ENCODE data around the gene KIAA0232. TPM values are rescaled to one million over a fixed set of nuclear protein-coding genes. Genes with fewer than 3 reads are reported as not detected.

Gene KIAA0232
- polyA plus RNA-seq, 1 donor from 2014 or later: 57.6 TPM

DNA sequence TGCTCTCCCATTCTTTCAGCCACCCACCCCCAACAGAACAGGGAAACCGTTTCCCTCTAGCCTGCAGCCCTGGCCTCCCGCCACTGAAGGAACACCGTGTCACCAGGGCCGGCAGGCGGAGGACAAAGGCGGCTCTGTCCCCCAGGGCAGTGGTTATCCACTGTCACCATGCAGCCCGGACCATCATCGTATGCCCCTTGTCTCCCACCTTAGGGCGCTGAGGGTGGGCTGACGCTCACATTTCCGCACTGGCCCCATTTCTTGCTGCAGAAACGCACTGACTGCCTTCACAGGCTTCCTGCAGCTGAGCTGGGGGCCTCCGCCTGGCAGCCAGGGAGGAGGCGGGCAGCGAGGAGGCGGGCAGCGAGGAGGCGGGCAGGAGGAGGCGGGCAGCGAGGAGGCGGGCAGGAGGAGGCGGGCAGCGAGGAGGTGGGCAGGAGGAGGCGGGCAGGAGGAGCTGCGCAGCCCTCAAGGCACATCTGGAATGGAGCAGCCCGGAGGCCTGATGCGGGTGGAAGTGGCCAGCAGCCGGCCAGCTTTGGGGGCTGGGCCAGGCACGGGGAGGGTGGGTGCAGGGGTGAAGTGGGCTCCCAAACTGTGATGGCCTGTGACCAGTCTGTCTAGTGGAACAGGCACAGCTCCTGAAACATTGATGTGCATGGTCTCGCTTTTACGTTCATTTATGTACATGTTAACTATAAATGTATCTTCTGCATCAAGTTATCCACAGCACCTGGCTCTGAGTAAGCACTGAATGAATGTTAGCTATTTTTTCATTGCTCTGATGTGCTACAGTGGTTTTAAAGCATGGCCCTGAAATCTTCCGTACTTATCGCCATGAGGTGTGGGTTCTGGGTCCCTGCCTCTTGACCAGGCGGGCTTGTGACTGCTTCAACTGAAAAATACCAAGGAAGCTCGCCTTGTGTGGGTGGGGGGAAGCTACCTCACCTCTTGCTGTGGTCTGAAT, 20.6 kb upstream of the KIAA0232 start:
- Histone ChIP-seq H3K79me2 (replicated peaks; ENCODE audit: insufficient read depth, low read length) (no peaks in the 10 kb centered on the region), H3K9me2 (ENCODE audit: insufficient read depth, low read length) (no peaks in the 10 kb centered on the region), H3K4me3 (ENCODE audit: low read length) (no peak overlapping the region), H2AFZ (ENCODE audit: low read depth, low read length) (no peak overlapping the region), H3K27ac (ENCODE audit: low read length) (no peak overlapping the region), H3F3A (ENCODE audit: insufficient read depth, low read length, poor library complexity, severe bottlenecking) (no peaks in the 10 kb centered on the region), H4K20me1 (ENCODE audit: insufficient read depth) (no peaks in the 10 kb centered on the region), H3K27me3 (ENCODE audit: insufficient read depth, low read depth, low read length) (no peaks in the 10 kb centered on the region), H3K36me3 (ENCODE audit: insufficient read depth, low read length) (no peaks in the 10 kb centered on the region), H3K9me3 (ENCODE audit: low read length) (no peaks in the 10 kb centered on the region), H3K9ac (ENCODE audit: low read length) (no peak overlapping the region), H3K4me2 (ENCODE audit: low read length) (no peak overlapping the region)
- no peak for TF ChIP-seq MXI1 (conservative IDR thresholded peaks at IDR 0.05; ENCODE audit: poor library complexity, severe bottlenecking)

DNA sequence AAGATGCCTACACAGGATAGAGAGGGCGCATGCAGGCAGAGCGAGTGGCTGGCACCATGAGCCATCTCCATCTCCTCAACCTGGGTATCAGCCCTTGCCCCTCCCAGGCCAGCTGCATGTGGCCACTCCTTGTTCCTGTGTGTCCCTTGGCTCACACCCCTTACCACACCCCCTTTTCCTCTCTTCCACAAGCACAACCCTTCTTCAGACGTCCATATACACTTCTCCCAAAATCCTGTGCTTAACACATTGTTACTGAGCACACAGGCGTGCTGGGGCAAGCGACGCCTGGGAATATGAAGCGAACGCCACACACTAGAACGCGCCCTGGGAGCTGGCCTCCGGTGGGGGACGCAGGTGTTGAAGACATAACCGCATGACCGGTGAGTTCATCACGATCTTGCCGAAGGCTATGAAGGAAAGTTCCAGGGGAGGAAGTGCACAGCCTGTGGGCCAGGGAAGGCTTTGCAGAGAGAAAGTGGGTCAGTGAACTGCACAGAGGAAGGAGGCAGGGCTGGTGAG, 19.1 kb upstream of the KIAA0232 start:
- Histone ChIP-seq H3K9me2 (ENCODE audit: insufficient read depth, low read length) (no peaks in the 10 kb centered on the region), H3K27ac (ENCODE audit: low read length) (no peak overlapping the region), H3K27me3 (ENCODE audit: insufficient read depth, low read depth, low read length) (no peaks in the 10 kb centered on the region), H3K36me3 (ENCODE audit: insufficient read depth, low read length) (no peaks in the 10 kb centered on the region), H2AFZ (ENCODE audit: low read depth, low read length) (no peak overlapping the region), H3K4me3 (ENCODE audit: low read length) (no peak overlapping the region), H3F3A (ENCODE audit: insufficient read depth, low read length, poor library complexity, severe bottlenecking) (no peaks in the 10 kb centered on the region), H4K20me1 (ENCODE audit: insufficient read depth) (no peaks in the 10 kb centered on the region), H3K9ac (ENCODE audit: low read length) (no peak overlapping the region), H3K4me2 (ENCODE audit: low read length) (no peak overlapping the region), H3K9me3 (ENCODE audit: low read length) (no peaks in the 10 kb centered on the region), H3K79me2 (replicated peaks; ENCODE audit: insufficient read depth, low read length) (no peaks in the 10 kb centered on the region)
- TF ChIP-seq MXI1 (conservative IDR thresholded peaks at IDR 0.05; ENCODE audit: poor library complexity, severe bottlenecking): no peak
- TF ChIP-seq, protein P1, sequence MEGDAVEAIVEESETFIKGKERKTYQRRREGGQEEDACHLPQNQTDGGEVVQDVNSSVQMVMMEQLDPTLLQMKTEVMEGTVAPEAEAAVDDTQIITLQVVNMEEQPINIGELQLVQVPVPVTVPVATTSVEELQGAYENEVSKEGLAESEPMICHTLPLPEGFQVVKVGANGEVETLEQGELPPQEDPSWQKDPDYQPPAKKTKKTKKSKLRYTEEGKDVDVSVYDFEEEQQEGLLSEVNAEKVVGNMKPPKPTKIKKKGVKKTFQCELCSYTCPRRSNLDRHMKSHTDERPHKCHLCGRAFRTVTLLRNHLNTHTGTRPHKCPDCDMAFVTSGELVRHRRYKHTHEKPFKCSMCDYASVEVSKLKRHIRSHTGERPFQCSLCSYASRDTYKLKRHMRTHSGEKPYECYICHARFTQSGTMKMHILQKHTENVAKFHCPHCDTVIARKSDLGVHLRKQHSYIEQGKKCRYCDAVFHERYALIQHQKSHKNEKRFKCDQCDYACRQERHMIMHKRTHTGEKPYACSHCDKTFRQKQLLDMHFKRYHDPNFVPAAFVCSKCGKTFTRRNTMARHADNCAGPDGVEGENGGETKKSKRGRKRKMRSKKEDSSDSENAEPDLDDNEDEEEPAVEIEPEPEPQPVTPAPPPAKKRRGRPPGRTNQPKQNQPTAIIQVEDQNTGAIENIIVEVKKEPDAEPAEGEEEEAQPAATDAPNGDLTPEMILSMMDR (IDR thresholded peaks at IDR 0.05; ENCODE audit: poor library complexity, severe bottlenecking): no peak

DNA sequence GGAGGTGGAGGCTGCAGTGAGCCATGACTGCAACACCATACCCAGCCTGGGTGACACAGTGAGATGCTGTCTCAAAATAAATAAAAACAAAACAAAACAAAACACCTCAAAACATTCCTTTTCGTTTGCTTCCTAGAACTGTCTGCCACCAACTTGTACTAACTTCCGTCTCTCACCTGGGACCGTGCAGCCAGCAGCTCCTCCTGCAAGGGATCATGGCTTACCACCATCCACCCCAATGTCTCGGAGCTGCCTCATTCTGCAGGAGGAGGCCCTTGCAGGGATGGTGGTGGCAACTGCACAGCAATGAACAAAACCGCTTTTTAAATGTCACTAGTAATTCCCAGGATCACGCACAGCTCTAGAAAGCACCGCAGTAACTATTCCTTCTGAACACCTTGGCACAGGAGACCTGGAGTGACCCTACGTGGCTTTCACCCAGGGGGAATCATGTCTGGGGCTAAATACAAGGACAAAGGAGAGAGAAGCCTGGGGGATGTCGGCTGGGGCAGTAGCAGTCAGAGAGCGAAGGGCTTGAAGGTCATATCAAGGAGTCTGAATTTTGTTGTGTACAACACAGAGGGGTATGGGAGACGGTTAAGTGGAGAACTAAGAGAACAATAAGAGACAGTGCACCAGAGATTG, 17.4 kb upstream of the KIAA0232 start:
- H2AFZ ChIP-seq (ENCODE audit: low read depth, low read length): no peak overlapping the region
- H3K4me2 ChIP-seq (ENCODE audit: low read length): no peak overlapping the region
- H3K4me3 ChIP-seq (ENCODE audit: low read length): no peak overlapping the region
- no peaks in the 10 kb centered on the region for H4K20me1 ChIP-seq (ENCODE audit: insufficient read depth)
- no peaks in the 10 kb centered on the region for H3K9me3 ChIP-seq (ENCODE audit: low read length)
- H3K79me2 ChIP-seq (replicated peaks; ENCODE audit: insufficient read depth, low read length): no peaks in the 10 kb centered on the region
- TF ChIP-seq POLR2AphosphoS5 (IDR thresholded peaks at IDR 0.05) (no peak), SMC3 (conservative IDR thresholded peaks at IDR 0.05; ENCODE audit: poor library complexity) (no peak)
- H3K9ac ChIP-seq (ENCODE audit: low read length): no peak overlapping the region
- no peaks in the 10 kb centered on the region for H3K36me3 ChIP-seq (ENCODE audit: insufficient read depth, low read length)
- H3K27me3 ChIP-seq (ENCODE audit: insufficient read depth, low read depth, low read length): no peaks in the 10 kb centered on the region
- no peak overlapping the region for H3K27ac ChIP-seq (ENCODE audit: low read length)
- H3K9me2 ChIP-seq (ENCODE audit: insufficient read depth, low read length): no peaks in the 10 kb centered on the region
- H3F3A ChIP-seq (ENCODE audit: insufficient read depth, low read length, poor library complexity, severe bottlenecking): no peaks in the 10 kb centered on the region

DNA sequence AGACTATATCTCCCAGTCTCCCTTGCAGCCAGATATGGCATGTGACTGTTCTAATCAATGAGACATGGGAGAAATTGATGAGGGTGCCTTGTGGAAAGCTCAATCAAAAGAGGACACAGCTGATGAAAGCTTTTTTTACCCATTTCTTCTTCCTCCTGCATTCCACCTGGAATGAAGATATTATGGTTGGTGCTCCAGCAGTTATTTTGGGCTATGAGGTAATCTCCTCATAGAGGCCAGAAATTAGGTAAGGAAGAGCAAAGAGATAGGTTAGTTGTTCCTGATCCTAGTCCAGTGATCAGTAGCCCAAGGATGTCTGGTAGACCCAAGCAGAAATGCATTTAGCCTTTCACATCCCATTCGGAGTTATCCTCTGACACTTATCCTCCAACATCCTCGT, 16.8 kb upstream of the KIAA0232 start:
- no peak overlapping the region for H3K4me3 ChIP-seq (ENCODE audit: low read length)
- no peak overlapping the region for H3K27ac ChIP-seq (ENCODE audit: low read length)
- no peaks in the 10 kb centered on the region for H3F3A ChIP-seq (ENCODE audit: insufficient read depth, low read length, poor library complexity, severe bottlenecking)
- no peak overlapping the region for H3K9ac ChIP-seq (ENCODE audit: low read length)
- H4K20me1 ChIP-seq (ENCODE audit: insufficient read depth): no peaks in the 10 kb centered on the region
- no peak overlapping the region for H2AFZ ChIP-seq (ENCODE audit: low read depth, low read length)
- H3K27me3 ChIP-seq (ENCODE audit: insufficient read depth, low read depth, low read length): no peaks in the 10 kb centered on the region
- H3K36me3 ChIP-seq (ENCODE audit: insufficient read depth, low read length): no peaks in the 10 kb centered on the region
- no peaks in the 10 kb centered on the region for H3K9me3 ChIP-seq (ENCODE audit: low read length)
- H3K9me2 ChIP-seq (ENCODE audit: insufficient read depth, low read length): no peaks in the 10 kb centered on the region
- no peaks in the 10 kb centered on the region for H3K79me2 ChIP-seq (replicated peaks; ENCODE audit: insufficient read depth, low read length)
- no peak overlapping the region for H3K4me2 ChIP-seq (ENCODE audit: low read length)
- TF ChIP-seq EZH2 (IDR thresholded peaks at IDR 0.05; ENCODE audit: borderline replicate concordance, insufficient read depth, low read length, poor library complexity, severe bottlenecking) (no peak), MXI1 (conservative IDR thresholded peaks at IDR 0.05; ENCODE audit: poor library complexity, severe bottlenecking) (no peak), SMC3 (conservative IDR thresholded peaks at IDR 0.05; ENCODE audit: poor library complexity) (no peak), RAD21 (conservative IDR thresholded peaks at IDR 0.05) (no peak), POLR2AphosphoS5 (IDR thresholded peaks at IDR 0.05) (no peak)
- TF ChIP-seq, protein P1 (IDR thresholded peaks at IDR 0.05; ENCODE audit: poor library complexity, severe bottlenecking): no peak
- TF ChIP-seq, protein P2, sequence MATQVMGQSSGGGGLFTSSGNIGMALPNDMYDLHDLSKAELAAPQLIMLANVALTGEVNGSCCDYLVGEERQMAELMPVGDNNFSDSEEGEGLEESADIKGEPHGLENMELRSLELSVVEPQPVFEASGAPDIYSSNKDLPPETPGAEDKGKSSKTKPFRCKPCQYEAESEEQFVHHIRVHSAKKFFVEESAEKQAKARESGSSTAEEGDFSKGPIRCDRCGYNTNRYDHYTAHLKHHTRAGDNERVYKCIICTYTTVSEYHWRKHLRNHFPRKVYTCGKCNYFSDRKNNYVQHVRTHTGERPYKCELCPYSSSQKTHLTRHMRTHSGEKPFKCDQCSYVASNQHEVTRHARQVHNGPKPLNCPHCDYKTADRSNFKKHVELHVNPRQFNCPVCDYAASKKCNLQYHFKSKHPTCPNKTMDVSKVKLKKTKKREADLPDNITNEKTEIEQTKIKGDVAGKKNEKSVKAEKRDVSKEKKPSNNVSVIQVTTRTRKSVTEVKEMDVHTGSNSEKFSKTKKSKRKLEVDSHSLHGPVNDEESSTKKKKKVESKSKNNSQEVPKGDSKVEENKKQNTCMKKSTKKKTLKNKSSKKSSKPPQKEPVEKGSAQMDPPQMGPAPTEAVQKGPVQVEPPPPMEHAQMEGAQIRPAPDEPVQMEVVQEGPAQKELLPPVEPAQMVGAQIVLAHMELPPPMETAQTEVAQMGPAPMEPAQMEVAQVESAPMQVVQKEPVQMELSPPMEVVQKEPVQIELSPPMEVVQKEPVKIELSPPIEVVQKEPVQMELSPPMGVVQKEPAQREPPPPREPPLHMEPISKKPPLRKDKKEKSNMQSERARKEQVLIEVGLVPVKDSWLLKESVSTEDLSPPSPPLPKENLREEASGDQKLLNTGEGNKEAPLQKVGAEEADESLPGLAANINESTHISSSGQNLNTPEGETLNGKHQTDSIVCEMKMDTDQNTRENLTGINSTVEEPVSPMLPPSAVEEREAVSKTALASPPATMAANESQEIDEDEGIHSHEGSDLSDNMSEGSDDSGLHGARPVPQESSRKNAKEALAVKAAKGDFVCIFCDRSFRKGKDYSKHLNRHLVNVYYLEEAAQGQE (IDR thresholded peaks at IDR 0.05; ENCODE audit: borderline replicate concordance): no peak

Data from neural cell (in vitro differentiated cells).